HCT116 (cell line): ENCODE results near the gene USP36.

Source experiments
- CTCF ChIP-seq, 3 experiments: fragments of 200-600 bp in 1 of 3; sonication (generic) in 1 of 3; IDR thresholded peaks in 2 of 3; conservative IDR thresholded peaks in 1 of 3; 2 replicates each; pipeline ENCODE4 v1.5.1; 2012 to 2017; ENCODE audit warnings: low read depth in 2 of 3, low read length in 2 of 3, antibody characterized with exemption in 1 of 3, borderline replicate concordance in 1 of 3, control low read depth in 1 of 3, mild to moderate bottlenecking in 1 of 3, mixed read lengths in 1 of 3, mixed run types in 1 of 3, moderate library complexity in 1 of 3; ENCODE audit not compliant: insufficient read depth in 1 of 3
- JUND ChIP-seq: IDR thresholded peaks from 2 replicates; pipeline ENCODE4 v1.6.1; 2012
- POLR2AphosphoS5 ChIP-seq: IDR thresholded peaks from 2 replicates; pipeline ENCODE4 v1.6.1; 2011; ENCODE audit warnings: mild to moderate bottlenecking, low read depth, low read length, moderate library complexity
- YY1 ChIP-seq: IDR thresholded peaks from 2 replicates; pipeline ENCODE4 v1.6.1; 2011; ENCODE audit warnings: low read length, low read depth, moderate library complexity, mild to moderate bottlenecking; ENCODE audit not compliant: insufficient replicate concordance; ENCODE audit errors: extremely low read depth
- ZBTB33 ChIP-seq: IDR thresholded peaks from 2 replicates; pipeline ENCODE4 v1.6.1; 2011; ENCODE audit warnings: mild to moderate bottlenecking, low read length, moderate library complexity; ENCODE audit not compliant: insufficient replicate concordance; ENCODE audit errors: extremely low read depth

DNA sequence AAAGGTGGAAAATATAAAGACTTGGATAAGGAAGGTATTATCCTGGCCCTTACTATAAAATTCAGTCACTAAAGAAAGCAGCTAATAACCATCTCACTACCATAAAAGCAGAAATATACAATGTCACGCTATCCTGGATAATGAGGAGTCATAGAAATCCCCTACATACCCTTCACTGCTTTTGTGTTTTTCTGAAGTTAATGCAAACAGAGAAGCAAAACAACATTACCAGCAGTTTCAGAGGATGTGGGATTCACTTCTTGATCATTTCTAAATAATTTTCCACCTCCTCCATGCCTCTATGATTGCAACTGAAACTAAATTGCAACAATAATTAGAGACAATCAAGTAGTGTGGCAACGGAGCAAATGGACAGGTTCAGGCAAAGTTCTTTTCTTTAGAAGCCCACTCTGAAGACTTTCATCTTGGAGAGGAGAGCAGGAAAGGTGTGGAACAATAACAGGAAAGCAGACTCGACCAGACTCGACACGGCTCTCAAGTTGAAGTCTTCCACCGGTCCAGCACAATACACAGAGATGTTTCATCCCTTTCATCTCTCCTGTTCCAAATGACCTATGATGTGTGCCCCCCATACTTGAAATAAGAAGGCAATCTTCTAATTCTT, 68.7 kb downstream of the USP36 start:
- TF ChIP-seq ZBTB33 (no peak), JUND (no peak), CTCF (IDR thresholded peaks at IDR 0.05 in 2 of 3, conservative IDR thresholded peaks at IDR 0.05 in 1 of 3; ENCODE audit: borderline replicate concordance in 1 of 3, insufficient read depth in 1 of 3, low read depth in 2 of 3, low read length in 2 of 3) (no peak), YY1 (no peak), POLR2AphosphoS5 (no peak)
